HG03103 (cell line): ENCODE data around the gene PCNA.
A peak's percentile ranks its signal among the peaks of the same experiment; 100 is the strongest.

Source experiments
- ATAC-seq: cut with Tn5 transposase; IDR thresholded peaks from one replicate; pipeline ENCODE4 v1.9.1; 2021; ENCODE audit warnings: low read depth; ENCODE audit not compliant: unreplicated experiment

The PCNA gene

DNA sequence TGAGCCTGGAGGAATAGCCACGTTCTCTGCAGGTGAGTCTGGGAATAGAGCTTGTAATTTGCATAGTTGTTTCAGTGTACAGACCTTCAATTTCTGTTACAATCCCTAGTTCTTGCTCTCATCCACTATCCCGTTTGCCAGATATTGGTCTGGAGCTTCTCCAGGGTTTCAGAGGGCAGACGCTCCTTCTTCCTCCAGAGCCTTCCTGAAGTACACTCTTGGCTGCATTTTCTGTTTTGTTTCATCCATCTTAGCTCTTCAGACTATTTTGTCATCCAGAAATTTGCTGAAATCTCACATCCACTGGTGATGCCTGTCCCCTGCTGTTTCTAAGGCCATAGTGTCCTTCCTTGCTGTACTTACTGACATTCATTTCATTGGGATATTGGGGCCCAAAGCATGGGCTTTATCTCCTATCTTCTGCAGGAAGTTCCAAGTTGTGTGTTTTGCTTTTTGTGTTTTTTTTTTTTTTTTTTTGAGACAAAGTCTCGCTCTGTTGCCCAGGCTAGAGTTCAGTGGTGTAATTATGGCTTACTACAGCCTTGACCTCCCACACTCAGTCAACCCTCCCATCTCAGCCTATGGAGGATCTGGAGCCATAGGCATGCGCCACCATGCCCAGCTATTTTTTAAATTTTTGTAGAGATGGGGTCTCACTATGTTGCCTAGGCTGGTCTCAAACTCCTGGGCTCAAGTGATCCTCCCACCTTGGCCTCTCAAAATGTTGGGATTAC lies 25.8 kb upstream of the PCNA start:
- no peak for ATAC-seq

DNA sequence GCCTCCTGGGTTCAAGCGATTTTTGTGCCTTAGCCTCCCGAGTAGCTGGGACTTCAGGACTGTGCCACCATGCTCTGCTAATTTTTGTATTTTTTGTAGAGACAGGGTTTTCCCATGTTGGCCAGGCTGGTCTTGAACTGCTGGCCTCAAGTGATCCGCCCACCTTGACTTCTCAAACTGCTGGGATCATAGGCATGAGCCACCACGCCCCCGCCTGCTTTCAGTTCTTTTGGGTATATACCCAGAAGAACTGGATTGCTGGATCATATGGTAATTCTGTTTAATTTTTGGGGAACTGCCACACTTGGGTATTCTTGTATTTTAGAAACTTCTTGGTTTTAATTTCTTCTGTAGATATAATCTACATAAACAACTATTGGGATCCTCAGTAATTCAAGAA lies 24.1 kb upstream of the PCNA start:
- no peak for ATAC-seq

DNA sequence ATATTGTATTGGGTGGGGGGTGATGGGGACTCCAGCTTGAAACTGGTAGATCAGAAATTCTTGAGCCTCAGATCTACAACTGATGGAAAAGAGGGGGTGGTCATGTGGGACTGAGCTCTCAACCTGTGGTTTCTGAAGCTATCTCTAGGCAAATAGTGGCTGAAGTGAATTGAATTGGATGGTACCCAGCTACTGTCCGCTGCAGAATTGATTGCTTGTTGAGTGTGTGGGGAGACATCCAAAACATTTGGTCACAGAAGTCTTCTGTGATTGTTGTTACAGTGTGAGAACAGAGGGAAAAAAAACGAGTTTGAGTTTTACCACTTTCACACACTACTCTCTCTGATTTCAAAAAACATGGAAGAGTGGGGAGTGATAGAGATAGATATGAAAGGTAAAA lies 21.9 kb upstream of the PCNA start:
- no peak for ATAC-seq

DNA sequence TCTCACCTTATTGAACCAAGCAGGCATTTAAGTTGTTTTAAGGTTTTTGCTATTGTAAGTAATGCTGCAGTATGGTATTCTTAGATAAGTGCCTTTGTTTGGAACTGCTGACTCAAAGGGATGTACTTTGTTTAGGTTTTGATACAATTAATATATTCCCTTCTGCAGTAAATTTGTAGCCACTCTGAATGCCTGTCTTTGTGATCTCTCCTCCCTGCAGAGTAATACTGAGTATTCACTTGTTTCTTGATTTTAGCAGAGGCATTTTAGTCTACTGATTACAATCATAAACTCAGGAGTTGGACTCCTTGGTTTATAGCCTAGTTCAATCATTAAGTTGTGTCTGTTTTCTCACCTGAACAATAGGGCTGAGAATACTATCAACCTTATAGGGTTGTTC lies 20.4 kb upstream of the PCNA start:
- ATAC-seq: no peak

DNA sequence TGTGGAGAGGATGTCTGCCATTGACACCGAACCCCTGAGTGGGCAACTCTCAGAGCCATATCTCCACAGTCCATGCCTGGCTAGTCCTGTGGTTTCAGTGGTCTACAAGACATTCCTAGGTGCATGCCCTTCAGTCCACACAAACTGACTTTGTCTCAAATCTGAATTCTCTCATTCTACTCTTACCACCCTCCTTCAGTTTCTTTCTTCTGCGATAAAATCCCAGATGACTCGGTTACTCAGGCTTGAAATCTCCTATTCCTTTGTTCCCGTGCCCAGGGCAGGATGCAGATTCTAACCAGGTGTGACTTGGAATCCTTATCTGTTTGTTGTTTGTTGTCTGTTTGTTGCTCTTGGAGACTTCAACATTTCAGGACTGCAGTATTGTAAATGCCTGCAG lies 16.3 kb upstream of the PCNA start:
- no peak for ATAC-seq

DNA sequence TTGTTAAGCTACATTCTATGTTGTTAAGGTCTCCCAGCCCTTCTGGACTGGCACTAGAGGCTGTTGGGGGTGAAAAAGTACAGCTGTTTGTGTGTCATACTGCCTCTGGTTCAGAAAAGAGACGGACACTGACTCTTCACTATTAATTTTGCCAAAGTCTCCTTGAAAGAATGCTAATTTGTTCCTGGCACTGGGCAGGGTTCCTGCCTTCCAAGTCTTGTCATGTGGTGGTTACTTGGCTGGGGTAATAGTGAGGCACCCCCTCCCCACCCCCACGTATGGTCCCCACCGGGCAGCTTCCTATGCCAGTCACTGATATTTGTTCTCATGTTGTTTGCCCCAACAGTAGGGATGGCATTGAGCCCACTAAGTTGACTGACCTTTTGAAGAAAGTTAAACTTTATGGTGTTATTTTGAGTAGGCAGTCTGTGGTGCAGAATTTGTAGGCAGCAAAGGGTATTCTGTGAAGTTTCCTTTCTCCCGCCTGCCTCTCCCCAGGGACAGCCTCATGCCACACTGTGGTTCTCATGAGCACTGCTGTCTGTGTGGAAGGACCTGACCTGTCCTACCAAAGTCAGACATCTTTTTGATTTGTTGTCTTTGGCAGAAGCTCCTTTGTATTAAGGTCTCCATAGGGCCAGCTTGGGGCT lies 15.7 kb upstream of the PCNA start:
- ATAC-seq: no peak

DNA sequence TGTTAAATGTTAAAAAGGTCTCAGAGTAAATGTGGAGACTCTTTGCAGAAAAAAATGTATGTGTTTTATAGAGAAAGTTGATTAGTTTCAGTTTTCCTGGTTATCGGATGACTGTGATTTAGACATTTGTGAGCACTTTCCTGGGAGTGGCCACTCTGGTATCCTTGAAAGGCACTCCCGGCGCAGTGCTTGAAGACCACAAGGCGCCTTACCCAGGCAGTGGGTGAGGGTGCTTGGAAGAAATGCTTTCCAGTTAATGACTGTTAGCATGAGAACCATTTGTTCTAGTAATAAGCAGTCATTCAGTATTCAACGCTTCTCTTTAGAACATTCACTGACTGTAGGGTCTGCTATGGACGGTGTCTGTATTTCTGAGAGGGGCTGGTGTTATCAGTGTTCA lies 14.2 kb upstream of the PCNA start:
- ATAC-seq: no peak

DNA sequence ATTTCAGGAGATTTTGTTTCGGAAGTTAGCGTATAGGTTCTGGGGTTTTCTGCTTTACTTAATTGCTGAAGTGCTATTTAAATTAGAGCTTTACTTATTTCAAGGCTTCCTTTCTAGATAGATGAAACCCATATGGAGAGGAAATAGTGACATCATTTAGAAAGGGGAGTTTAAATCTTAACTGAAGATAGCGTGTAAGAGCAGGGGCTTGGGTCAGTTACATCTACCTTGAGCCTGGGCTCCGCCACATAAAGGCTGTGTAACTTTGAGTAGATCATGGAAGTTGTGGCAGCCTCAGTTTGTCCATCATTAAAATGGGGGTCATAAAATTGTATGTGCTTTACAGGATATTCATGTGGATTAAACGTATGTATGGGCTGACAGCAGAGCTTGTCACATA lies 11.7 kb upstream of the PCNA start:
- no peak for ATAC-seq

DNA sequence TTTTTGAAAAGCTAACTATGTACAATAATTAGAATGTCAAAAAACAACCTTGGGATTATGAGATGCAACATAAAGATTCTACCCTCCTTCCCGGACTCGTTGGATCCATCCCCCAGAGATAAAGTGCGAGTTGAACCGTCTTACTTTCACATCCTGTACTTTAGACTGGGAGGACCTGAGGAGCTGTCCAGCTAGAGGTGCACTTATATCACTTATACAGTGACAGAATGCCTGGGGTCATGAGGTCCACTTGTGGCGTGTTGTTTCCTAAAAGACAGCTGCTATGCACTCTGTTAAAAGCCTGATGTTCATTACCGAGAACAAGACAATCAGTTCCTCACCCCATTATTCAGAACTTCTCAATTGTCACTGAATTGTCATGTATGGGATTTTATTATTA lies 9.1 kb upstream of the PCNA start:
- ATAC-seq: no peak

DNA sequence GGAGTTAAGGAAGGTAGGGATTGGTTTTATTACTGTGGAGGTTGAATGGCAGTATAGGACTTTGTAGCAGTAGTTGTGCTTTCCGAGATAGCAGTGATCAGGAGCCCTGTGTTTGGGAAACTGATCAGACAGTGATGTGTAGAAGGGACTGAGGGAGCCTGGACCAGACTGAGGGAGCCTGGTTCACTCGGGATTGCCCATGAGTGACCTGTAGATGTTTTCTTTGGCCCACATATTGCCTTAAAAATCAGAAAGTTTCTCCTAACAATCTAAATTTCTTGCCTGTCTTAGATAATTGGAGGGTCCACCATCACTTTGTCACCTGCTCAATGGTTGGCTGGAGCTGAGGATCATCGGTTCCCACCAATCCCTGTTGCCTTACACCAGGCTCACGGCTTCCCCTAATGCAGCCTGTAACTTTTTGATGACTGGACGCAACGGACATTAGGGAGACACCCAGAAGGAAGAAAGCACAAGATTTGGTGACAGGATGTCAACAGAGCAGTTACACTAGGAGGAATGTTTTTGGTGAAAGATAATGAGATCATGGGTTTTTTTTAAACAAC lies 8.2 kb upstream of the PCNA start:
- ATAC-seq: no peak

DNA sequence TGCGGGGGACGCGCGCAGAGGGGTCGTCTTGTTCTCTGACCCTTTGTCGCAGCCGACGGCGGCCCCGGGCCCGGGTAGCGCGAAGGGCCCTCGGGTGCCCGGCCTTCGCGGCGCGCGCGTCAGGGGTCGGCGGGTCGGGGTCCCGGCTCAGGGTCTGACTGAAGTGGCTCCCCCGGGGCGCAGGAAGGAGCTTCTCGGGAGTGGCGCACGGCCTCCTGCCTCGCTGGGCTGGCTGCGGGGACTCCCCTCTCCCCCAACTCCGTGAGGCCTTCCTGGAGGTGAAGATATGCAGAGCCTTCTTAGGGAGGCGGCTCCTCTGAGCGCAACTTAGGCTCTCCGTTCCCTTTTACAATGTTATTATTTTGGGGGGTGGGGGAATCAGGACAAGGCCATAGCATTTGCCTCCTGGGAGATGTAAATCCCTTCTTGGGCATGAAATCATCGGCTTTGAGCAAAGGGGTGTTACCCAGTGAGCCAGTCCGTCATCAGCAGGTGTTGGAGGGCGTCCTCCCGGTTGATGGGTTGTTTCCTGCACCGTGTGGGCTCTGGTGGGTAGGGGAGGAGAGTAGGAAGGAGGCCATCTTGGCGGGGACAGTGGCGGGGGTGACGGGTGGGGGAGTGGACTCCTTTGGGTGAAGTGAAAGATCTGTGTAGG lies 7.6 kb upstream of the PCNA start:
- peak; percentile 25 for ATAC-seq

DNA sequence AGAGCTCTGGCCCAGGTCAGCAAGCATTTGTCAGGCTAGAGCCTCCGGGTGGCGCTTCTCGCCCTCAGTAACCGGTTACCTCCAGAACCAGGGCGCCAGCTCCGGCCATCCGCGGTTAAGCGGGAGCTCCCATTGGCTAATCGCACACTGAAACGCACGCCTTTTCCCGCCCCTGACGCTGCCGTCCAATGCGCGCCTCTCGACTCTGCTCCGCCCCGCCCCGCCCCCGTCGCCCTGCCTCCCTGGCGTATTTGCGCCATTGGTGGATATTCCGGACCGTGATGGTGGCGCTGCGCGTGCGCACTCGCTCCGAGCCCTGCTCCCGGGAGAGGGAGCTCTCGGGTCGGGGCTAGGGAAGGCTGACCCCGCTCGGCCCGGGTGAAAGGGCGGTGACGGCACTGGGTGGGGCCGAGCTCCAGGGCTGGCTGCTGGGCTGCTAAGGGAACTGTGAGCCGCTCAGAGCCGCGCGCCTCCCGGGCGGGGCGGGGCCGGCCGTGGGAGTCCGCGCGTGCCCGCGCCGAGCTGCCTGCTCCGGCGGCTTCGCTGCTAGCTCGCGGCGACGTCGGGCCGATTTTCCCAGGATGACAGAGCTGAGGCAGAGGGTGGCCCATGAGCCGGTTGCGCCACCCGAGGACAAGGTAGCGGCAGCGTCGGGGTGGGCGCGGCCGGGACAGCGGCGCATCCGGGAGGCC lies 6.9 kb upstream of the PCNA start, which contains the start of gene CDS2:
Gene CDS2, plus strand, starts transcription at position 497 of the 692 bp plus-strand sequence. Its CDS starts 85 bp downstream, at position 582.
- ATAC-seq: peak; percentile 84

DNA sequence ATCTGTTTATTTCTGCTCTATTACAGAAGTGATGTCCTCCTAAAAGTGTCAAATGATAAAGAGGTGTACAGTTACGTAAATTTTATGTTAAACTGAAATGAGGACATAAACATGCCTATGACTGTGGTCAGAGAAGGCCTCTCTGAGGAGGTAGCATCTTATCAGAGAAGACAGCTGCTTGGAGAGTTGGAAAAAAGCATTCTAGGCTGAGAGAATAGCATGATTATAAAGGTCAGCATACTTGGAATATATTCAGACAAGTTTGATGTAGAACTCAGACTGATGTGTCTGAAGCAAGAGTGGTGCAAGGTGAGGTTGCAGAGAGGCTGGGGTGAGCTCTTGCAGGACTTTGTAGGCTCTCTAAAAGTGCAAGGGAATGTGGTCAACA lies 3.1 kb upstream of the PCNA start:
- ATAC-seq: no peak

DNA sequence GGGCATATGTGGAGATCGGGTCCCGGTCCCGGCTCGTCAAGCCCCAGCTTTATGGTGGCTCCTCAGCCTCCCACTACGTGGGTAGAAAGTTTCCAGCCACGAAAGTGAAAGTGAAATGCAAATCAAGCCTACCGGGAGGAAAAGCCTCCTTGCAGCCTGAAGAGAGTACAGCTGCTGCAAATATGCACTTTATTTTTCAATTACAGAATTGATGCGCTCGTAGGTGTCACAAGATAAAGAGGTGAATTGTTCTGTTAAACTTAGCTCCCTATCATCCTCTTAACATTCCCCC lies 373 bp upstream of the PCNA start:
- ATAC-seq: no peak

DNA sequence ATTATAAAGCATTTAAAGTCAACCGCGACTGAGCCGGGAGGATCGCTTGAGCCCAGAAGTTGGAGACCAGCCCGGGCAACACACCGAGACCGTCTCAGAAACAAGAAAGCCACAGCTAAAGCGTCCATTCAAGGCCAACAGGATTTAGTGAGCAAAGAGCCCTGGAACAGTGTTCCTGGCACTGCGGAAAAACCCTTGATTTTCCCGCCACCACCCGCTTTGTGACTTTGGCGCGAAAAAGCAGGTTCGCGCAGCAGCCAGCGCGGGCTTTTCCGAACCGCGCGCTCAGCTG lies 669 bp downstream of the PCNA start:
- no peak for ATAC-seq

DNA sequence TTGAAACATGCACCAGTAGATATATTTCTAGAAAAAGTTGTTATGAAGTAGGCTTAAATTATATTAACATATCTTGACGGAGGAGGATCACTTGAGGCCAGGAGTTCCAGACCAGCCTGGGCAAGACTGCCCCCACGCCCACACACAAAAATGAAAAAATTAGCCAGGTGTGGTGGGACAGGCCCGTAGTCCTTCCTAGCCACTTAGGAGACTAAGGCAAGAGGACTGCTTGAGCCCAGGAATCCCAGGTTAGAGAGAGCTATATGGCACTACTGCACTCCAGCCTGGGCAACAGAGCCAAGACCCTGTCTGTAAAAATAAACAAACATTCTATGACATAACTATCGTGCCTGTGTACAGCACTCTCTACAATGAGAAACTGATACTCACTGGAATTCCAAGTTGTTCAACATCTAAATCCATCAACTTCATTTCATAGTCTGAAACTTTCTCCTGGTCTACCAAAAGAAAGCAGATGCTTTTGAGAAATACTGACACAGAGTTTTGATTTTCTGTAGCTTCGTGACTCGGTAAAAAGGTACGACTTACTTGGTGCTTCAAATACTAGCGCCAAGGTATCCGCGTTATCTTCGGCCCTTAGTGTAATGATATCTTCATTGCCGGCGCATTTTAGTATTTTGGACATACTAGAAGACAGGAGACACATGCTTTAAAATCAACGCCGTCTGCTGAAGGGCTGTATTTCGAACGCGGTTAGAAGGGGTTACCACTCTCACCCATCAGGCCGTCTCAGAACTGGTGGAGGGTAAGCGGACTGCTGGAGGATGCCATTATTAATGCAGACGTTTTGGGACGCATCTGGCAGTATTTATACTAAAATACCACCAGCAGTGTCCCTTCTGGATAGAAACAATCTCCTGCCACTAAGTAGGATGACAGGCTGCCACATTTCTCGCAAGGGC lies 1.3 kb downstream of the PCNA start:
- ATAC-seq: no peak

DNA sequence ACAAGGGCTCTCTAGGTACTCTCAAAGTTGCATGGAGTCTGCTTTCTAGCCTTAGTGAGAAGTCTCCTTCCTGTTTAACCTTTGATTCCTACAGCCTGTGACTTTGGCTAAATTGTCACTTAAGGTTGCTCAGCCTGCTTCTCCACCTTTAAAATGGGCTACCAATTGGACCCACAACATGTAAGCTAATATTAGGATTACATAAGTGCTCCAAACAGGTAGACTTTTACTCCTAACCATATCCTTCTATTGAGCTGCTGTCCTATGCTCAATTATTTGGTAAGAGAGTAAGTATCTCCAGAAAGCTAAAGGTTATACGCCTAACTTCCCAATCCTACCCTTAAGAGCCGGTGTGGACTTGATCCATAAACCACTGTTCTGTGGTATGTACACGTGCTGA lies 2.9 kb downstream of the PCNA start:
- no peak for ATAC-seq

DNA sequence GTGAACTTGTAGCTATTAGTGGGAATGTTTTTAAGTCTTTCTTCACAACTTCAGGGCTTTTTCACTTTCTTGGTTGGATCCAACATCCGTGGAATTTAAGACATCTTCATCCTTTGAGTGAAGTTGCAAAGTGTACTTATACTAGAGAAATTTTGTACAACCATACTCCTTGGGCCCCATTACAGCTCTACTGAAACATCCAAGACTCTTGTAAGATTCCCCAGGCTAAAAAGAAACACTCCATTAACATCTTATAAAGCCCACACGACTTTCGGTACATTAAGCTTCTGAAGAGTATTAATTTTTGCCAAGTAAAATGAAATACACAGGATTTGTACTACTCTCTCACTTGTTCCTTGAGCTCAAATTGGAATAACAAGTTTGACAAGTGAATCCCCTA lies 5.4 kb downstream of the PCNA start:
- no peak for ATAC-seq

DNA sequence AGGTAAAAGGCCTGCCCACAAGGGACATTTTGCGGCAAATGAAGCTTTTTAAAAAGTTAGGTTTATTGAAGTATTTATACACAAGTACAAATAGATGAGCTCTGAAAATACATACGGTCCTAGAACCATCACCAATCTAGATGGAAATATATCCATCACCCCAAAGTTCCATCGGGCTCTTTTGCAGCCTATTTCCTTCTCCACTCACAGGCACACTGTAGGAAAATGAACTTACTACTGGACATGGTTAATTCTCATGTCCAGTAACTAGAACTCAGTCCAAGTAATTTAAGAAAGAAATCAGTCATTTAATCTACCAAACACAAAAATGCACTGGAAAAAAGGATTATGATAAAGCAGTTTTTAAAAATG lies 6.2 kb downstream of the PCNA start:
- no peak for ATAC-seq

DNA sequence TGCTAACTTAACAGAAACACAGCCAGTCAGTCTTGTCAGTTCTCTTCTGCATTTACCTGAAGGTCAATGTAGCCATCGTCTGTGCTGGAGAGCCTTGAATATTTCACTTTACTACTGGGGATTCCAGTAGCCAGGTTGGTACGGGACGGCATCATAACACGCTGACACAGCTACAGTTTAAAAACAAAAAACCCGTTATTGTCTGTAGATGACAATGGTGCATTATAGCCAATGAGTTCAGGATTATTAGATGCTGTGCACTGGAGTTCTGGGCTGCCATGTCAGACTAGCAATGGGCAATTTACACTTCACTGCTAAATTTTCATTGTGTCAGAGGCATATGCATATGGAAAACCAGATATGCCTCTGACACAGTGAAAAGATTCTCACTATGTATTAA lies 10.5 kb downstream of the PCNA start:
- no peak for ATAC-seq

DNA sequence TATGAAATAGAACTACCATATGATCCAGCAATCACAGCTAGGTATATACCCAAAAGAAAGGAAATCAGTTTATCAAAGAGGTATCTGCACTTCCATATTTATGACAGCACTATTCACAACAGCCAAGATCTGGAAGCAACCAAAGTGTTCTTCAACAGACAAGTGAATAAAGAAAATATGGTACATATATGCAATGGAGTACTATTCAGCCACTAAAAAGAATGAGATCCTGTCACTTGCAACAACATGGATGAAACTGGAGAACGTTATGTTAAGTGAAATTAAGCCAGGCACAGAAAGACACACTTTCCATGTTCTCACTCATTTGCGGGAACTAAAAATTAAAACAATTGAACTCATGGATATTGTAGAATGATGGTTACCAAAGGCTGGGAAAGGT lies 15.3 kb downstream of the PCNA start:
- ATAC-seq: no peak
